Rectal smooth muscle tissue (tissue), 1 donor: ENCODE measurements around the gene EGFL7.

Experiments
- H3K27ac ChIP-seq: one replicate; pipeline ENCODE4 v1.7.0; 2013; ENCODE audit warnings: low read depth, low read length, inconsistent platforms
- H3K27me3 ChIP-seq: one replicate; pipeline ENCODE4 v1.7.0; 2013; ENCODE audit warnings: low read length; ENCODE audit not compliant: control insufficient read depth, insufficient read depth
- H3K36me3 ChIP-seq: one replicate; pipeline ENCODE4 v1.7.0; 2013; ENCODE audit warnings: low read length; ENCODE audit not compliant: control insufficient read depth, insufficient read depth
- H3K4me1 ChIP-seq: one replicate; pipeline ENCODE4 v1.7.0; 2013; ENCODE audit warnings: low read length; ENCODE audit not compliant: control insufficient read depth, insufficient read depth
- H3K4me3 ChIP-seq: one replicate; pipeline ENCODE4 v1.7.0; 2013; ENCODE audit warnings: low read length
- H3K9ac ChIP-seq: one replicate; pipeline ENCODE4 v1.7.0; 2013; ENCODE audit warnings: low read length

EGFL7 gene

GRCh38 chr9:136687721-136688223 is 25.1 kb downstream of the EGFL7 start:
- no peaks in the 10 kb centered on the region for H3K27me3 ChIP-seq
- peaks cover 18% of the 10 kb centered on the region for H3K4me1 ChIP-seq
- H3K27ac ChIP-seq: peak overlapping the region; percentile 52
- H3K36me3 ChIP-seq: no peaks in the 10 kb centered on the region
- no peak overlapping the region for H3K9ac ChIP-seq
- H3K4me3 ChIP-seq: peak overlapping the region; percentile 27

GRCh38 chr9:136688274-136689107 is 25.8 kb downstream of the EGFL7 start:
- H3K4me3 ChIP-seq: no peak overlapping the region
- H3K27ac ChIP-seq: no peak overlapping the region
- peaks cover 18% of the 10 kb centered on the region for H3K4me1 ChIP-seq
- no peaks in the 10 kb centered on the region for H3K27me3 ChIP-seq
- no peak overlapping the region for H3K9ac ChIP-seq
- no peaks in the 10 kb centered on the region for H3K36me3 ChIP-seq

GRCh38 chr9:136689108-136689460 is 26.4 kb downstream of the EGFL7 start:
- H3K9ac ChIP-seq: no peak overlapping the region
- H3K36me3 ChIP-seq: no peaks in the 10 kb centered on the region
- no peaks in the 10 kb centered on the region for H3K27me3 ChIP-seq
- H3K27ac ChIP-seq: no peak overlapping the region
- H3K4me1 ChIP-seq: peaks cover 18% of the 10 kb centered on the region
- no peak overlapping the region for H3K4me3 ChIP-seq

- Histone ChIP-seq H3K9ac (no peak overlapping the region), H3K27ac (peak overlapping the region; percentile 75)
Observed at GRCh38 chr9:136690104-136690805, 27.5 kb downstream of the EGFL7 start.

GRCh38 chr9:136690806-136691261 is 28.1 kb downstream of the EGFL7 start:
- H3K9ac ChIP-seq: no peak overlapping the region
- H3K4me1 ChIP-seq: peaks cover 10% of the 10 kb centered on the region
- no peaks in the 10 kb centered on the region for H3K36me3 ChIP-seq
- H3K27me3 ChIP-seq: no peaks in the 10 kb centered on the region
- H3K4me3 ChIP-seq: no peak overlapping the region
- H3K27ac ChIP-seq: peak overlapping the region; percentile 75

More at GRCh38 chr9:136690104-136690805, 27.5 kb downstream of the EGFL7 start:
- Histone ChIP-seq H3K36me3 (no peaks in the 10 kb centered on the region), H3K27me3 (no peaks in the 10 kb centered on the region), H3K4me3 (no peak overlapping the region), H3K4me1 (peaks cover 15% of the 10 kb centered on the region)

- no peaks in the 10 kb centered on the region for H3K36me3 ChIP-seq
- H3K4me3 ChIP-seq: no peak overlapping the region
- peaks cover 7% of the 10 kb centered on the region for H3K4me1 ChIP-seq
- no peak overlapping the region for H3K9ac ChIP-seq
- H3K27ac ChIP-seq: peak overlapping the region; percentile 7
- H3K27me3 ChIP-seq: no peaks in the 10 kb centered on the region
Observed at GRCh38 chr9:136691316-136692184, 28.8 kb downstream of the EGFL7 start.

GRCh38 chr9:136692185-136693134 is 29.7 kb downstream of the EGFL7 start:
- Histone ChIP-seq H3K27ac (no peak overlapping the region), H3K36me3 (no peaks in the 10 kb centered on the region), H3K4me3 (no peak overlapping the region), H3K9ac (no peak overlapping the region), H3K4me1 (peaks cover 7% of the 10 kb centered on the region), H3K27me3 (no peaks in the 10 kb centered on the region)

- no peaks in the 10 kb centered on the region for H3K27me3 ChIP-seq
- no peak overlapping the region for H3K4me3 ChIP-seq
- H3K27ac ChIP-seq: no peak overlapping the region
- H3K36me3 ChIP-seq: no peaks in the 10 kb centered on the region
- H3K4me1 ChIP-seq: peaks cover 7% of the 10 kb centered on the region
- no peak overlapping the region for H3K9ac ChIP-seq
Observed at GRCh38 chr9:136693135-136693489, 30.4 kb downstream of the EGFL7 start.

GRCh38 chr9:136693490-136694162 is 30.9 kb downstream of the EGFL7 start:
- H3K27ac ChIP-seq: no peak overlapping the region
- no peak overlapping the region for H3K4me3 ChIP-seq
- H3K9ac ChIP-seq: no peak overlapping the region
- peaks cover 7% of the 10 kb centered on the region for H3K4me1 ChIP-seq
- no peaks in the 10 kb centered on the region for H3K27me3 ChIP-seq
- no peaks in the 10 kb centered on the region for H3K36me3 ChIP-seq

- H3K4me3 ChIP-seq: no peak overlapping the region
- peaks cover 7% of the 10 kb centered on the region for H3K4me1 ChIP-seq
- H3K27me3 ChIP-seq: no peaks in the 10 kb centered on the region
- no peaks in the 10 kb centered on the region for H3K36me3 ChIP-seq
- no peak overlapping the region for H3K9ac ChIP-seq
- no peak overlapping the region for H3K27ac ChIP-seq
Observed at GRCh38 chr9:136694163-136694871, 31.6 kb downstream of the EGFL7 start.
